MCF 10A (cell line): ENCODE results near the gene ATAD5. TPM values are rescaled to one million over a fixed set of nuclear protein-coding genes. Genes with fewer than 3 reads are reported as not detected.

Experiments
- BruUV-seq: library from RNA; stranded (reverse); fragments of 400-500 nt; replicated peaks from 2 replicates; lab custom pipeline; 2021; lab: Mats Ljungman, UMichigan
- CTCF ChIA-PET: fragments of 300-600 bp; sonication (Branson Sonifier 250); formaldehyde crosslinking; extraction: SDS; loops from one replicate; lab custom pipeline; 2021; ENCODE audit warnings: antibody characterized with exemption, inconsistent platforms; lab: Yijun Ruan, JAX
- POLR2A ChIA-PET: fragments of 300-600, 350-650 bp; sonication (Branson Sonifier 250); formaldehyde crosslinking; extraction: SDS; loops from one replicate; lab custom pipeline; 2020; ENCODE audit warnings: antibody characterized with exemption, inconsistent platforms; lab: Yijun Ruan, JAX
- DNase-seq: peaks from one replicate; pipeline ENCODE4 v3.0.0-alpha.2; 2018; ENCODE audit not compliant: unreplicated experiment
- H3K27ac Mint-ChIP-seq: one replicate; pipeline ENCODE4 v1.8.0; 2022; ENCODE audit warnings: mild to moderate bottlenecking, low read depth, mixed read lengths; ENCODE audit not compliant: unreplicated experiment
- H3K27me3 Mint-ChIP-seq: one replicate; pipeline ENCODE4 v1.8.0; 2022; ENCODE audit warnings: mixed read lengths; ENCODE audit not compliant: insufficient read depth, unreplicated experiment
- H3K36me3 Mint-ChIP-seq: one replicate; pipeline ENCODE4 v1.8.0; 2022; ENCODE audit warnings: mild to moderate bottlenecking, moderate library complexity, mixed read lengths; ENCODE audit not compliant: insufficient read depth, unreplicated experiment
- H3K4me1 Mint-ChIP-seq: one replicate; pipeline ENCODE4 v1.8.0; 2022; ENCODE audit warnings: mixed read lengths; ENCODE audit not compliant: insufficient read depth, unreplicated experiment
- H3K4me3 Mint-ChIP-seq: one replicate; pipeline ENCODE4 v1.8.0; 2022; ENCODE audit warnings: mild to moderate bottlenecking, moderate library complexity, mixed read lengths; ENCODE audit not compliant: unreplicated experiment
- H3K9me3 Mint-ChIP-seq: one replicate; pipeline ENCODE4 v1.8.0; 2022; ENCODE audit warnings: mixed read lengths; ENCODE audit not compliant: unreplicated experiment
- intact Hi-C: fragments of 100-400 bp; cut with micrococcal nuclease; formaldehyde crosslinking; loops from 2 replicates; pipeline ENCODE4 v1.14.1; 2022
- total RNA-seq: library from RNA; stranded (reverse); gene quantifications from 2 replicates; pipeline ENCODE4 v1.2.3, GENCODE V29; 2022
- TF ChIP-seq, protein P1 (sequence below): fragments of 200-600 bp; IDR thresholded peaks from one replicate; pipeline ENCODE4 v1.8.0; 2022; ENCODE audit warnings: antibody characterized with exemption, mild to moderate bottlenecking; ENCODE audit not compliant: unreplicated experiment

Gene ATAD5
- total RNA-seq, 1 experiment from 2014 or later = 3.6 TPM

DNA sequence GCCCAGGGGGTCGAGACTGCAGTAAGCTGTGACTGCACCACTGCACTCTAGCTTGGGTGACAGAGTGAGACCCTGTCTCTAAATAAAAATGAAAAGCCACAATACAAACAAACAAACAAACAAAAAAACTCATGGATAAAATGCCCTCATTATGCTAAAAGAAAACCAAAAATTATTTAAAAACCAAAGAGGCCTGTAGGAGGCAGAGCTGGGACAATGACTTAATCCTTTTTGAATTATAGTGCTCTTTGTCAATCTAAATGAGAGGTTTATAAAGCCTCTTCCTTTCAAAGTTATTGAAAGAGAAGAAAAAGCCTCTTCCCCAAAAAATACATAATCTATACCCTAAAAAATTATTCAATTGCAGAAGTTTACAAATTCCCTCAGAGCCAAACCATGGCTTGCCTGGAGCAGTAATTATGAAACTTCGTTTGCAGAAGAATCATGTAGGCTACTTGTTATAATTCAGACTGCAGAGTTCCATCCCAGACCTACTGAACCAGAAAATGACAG lies 25.8 kb upstream of the ATAD5 start:
- intact Hi-C loops = no loop called here
- Mint-ChIP-seq H3K4me1 (no peaks in the 10 kb centered on the region), H3K36me3 (peaks cover 31% of the 10 kb centered on the region), H3K27ac (no peak overlapping the region), H3K9me3 (no peaks in the 10 kb centered on the region), H3K27me3 (no peaks in the 10 kb centered on the region), H3K4me3 (no peak overlapping the region)
- CTCF ChIA-PET = no interaction called here
- BruUV-seq = no TSS peak
- TF ChIP-seq, protein P1, sequence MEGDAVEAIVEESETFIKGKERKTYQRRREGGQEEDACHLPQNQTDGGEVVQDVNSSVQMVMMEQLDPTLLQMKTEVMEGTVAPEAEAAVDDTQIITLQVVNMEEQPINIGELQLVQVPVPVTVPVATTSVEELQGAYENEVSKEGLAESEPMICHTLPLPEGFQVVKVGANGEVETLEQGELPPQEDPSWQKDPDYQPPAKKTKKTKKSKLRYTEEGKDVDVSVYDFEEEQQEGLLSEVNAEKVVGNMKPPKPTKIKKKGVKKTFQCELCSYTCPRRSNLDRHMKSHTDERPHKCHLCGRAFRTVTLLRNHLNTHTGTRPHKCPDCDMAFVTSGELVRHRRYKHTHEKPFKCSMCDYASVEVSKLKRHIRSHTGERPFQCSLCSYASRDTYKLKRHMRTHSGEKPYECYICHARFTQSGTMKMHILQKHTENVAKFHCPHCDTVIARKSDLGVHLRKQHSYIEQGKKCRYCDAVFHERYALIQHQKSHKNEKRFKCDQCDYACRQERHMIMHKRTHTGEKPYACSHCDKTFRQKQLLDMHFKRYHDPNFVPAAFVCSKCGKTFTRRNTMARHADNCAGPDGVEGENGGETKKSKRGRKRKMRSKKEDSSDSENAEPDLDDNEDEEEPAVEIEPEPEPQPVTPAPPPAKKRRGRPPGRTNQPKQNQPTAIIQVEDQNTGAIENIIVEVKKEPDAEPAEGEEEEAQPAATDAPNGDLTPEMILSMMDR = no peak
- POLR2A ChIA-PET = no interaction called here
- DNase-seq = no peak

DNA sequence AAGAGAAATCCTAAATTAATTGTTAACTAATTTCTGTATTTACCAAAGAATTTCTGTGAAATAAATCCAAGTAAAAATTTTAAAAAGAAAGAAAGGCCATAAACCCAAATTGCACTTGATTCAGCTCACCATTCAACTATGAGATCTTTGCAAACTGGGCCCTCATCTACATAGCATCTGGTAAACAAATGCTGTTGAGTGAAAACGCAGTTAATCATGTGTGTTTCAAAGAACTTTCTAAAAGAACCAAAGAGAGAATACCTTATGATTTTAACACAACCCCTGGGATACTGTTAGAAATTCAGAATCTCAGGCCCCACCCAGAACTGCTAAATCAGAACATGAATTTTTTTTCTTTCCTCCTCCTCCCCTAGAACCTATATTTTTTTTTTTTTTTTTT lies 23.9 kb upstream of the ATAD5 start:
- ChIA-PET CTCF (no interaction called here), POLR2A (interaction anchor here (1.4 kb wide), 1 partner anchor 9 kb away, joined by 4 read pairs; no protein-coding TSS in a partner anchor)
- TF ChIP-seq, protein P1 = no peak
- H3K4me3 Mint-ChIP-seq = no peak overlapping the region
- no peak for DNase-seq
- intact Hi-C loops = no loop called here
- no peaks in the 10 kb centered on the region for H3K27me3 Mint-ChIP-seq
- H3K4me1 Mint-ChIP-seq = peaks cover 6% of the 10 kb centered on the region
- no peaks in the 10 kb centered on the region for H3K9me3 Mint-ChIP-seq
- no TSS peak for BruUV-seq
- H3K27ac Mint-ChIP-seq = no peak overlapping the region
- H3K36me3 Mint-ChIP-seq = peaks cover 12% of the 10 kb centered on the region

DNA sequence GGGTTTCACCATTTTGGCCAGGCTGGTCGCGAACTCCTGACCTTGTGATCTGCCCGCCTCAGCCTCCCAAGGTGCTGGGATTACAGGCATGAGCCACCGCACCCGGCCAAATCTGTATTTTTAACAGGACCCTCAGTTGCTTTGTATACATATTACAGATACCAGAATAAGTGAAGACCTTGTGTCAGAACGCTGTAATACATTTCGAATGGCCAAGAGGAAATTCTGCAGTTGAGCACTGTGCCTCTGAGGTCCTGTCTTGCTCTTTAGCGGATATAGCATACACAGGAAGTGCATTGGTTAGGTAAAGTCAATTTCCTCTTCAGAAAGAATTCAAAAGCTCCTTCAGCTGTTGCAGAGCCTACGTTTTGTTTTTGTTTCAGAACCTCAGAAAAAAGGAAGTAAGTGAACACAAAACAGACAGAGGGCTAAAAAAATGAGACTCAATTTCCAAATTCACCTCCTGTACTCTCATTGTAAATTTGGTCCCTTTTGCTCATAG lies 22.9 kb upstream of the ATAD5 start:
- no peak overlapping the region for H3K4me3 Mint-ChIP-seq
- CTCF ChIA-PET = interaction anchor here (0.7 kb wide), 1 partner anchor 734 kb away, joined by 4 read pairs; no protein-coding TSS in a partner anchor
- no TSS peak for BruUV-seq
- intact Hi-C loops = no loop called here
- peaks cover 12% of the 10 kb centered on the region for H3K4me1 Mint-ChIP-seq
- H3K36me3 Mint-ChIP-seq = peaks cover 3% of the 10 kb centered on the region
- POLR2A ChIA-PET = no interaction called here
- TF ChIP-seq, protein P1 = no peak
- DNase-seq = no peak
- H3K9me3 Mint-ChIP-seq = no peaks in the 10 kb centered on the region
- H3K27ac Mint-ChIP-seq = no peak overlapping the region
- no peaks in the 10 kb centered on the region for H3K27me3 Mint-ChIP-seq

DNA sequence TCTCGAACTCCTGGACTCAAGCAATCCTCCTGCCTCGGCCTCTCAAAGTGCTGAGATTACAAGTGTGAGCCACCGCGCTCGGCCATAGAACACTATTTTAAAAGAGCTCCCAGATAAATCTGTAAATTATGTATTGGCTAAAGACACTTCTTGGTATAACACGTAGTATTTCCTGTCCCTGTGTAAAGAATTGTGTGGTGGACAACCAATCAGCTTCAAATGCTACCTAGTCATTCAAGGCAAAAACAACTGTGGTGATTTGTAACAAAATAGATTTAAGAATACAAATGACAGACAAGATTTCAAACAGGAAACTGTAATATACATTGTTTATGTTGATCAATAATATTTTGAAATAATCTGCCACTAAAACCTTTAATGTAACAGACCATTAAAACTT lies 21.9 kb upstream of the ATAD5 start:
- intact Hi-C loops = no loop called here
- Mint-ChIP-seq H3K4me1 (peaks cover 12% of the 10 kb centered on the region), H3K27ac (no peak overlapping the region), H3K9me3 (no peaks in the 10 kb centered on the region), H3K27me3 (no peaks in the 10 kb centered on the region), H3K4me3 (no peak overlapping the region), H3K36me3 (no peaks in the 10 kb centered on the region)
- TF ChIP-seq, protein P1 = no peak
- POLR2A ChIA-PET = interaction anchor here (0.8 kb wide), 1 partner anchor 10 kb away, joined by 3 read pairs; no protein-coding TSS in a partner anchor
- DNase-seq = no peak
- BruUV-seq = no TSS peak
- CTCF ChIA-PET = interaction anchor here (2.1 kb wide), 1 partner anchor 14 kb away, joined by 6 read pairs; the partner anchor contains the start of gene CRLF3
